HG03460 (cell line): ENCODE results near the gene ILF3.
"Not testable (repeated sequence)": the region's sequence is repeated elsewhere in the genome, so short reads cannot be mapped to it uniquely, and the experiment has no call there.

Source experiments
- ATAC-seq: cut with Tn5 transposase; IDR thresholded peaks from one replicate; pipeline ENCODE4 v1.9.1; 2021; ENCODE audit not compliant: unreplicated experiment

ILF3 gene

GRCh38 chr19:10642473-10643171, 11.5 kb upstream of the ILF3 start:
- ATAC-seq: no peak

- ATAC-seq: no peak
Observed at GRCh38 chr19:10643172-10643967, 10.8 kb upstream of the ILF3 start.

- ATAC-seq: no peak
Observed at GRCh38 chr19:10643968-10644259, 10.2 kb upstream of the ILF3 start.

- no peak for ATAC-seq
Observed at GRCh38 chr19:10644260-10645007, 9.7 kb upstream of the ILF3 start.

GRCh38 chr19:10646456-10647159, 7.5 kb upstream of the ILF3 start:
- no peak for ATAC-seq

GRCh38 chr19:10648360-10648759, 5.8 kb upstream of the ILF3 start:
- ATAC-seq: no peak

GRCh38 chr19:10651851-10652250, 2.3 kb upstream of the ILF3 start:
- ATAC-seq: no peak

GRCh38 chr19:10653482-10653731, 739 bp upstream of the ILF3 start:
- ATAC-seq: no peak

- no peak for ATAC-seq
Observed at GRCh38 chr19:10654610-10655456, 687 bp downstream of the ILF3 start.

- no peak for ATAC-seq
Observed at GRCh38 chr19:10655457-10656312, 1.5 kb downstream of the ILF3 start.

GRCh38 chr19:10660346-10660745, 6.2 kb downstream of the ILF3 start:
- ATAC-seq: no peak

- no peak for ATAC-seq
Observed at GRCh38 chr19:10661946-10662345, 7.8 kb downstream of the ILF3 start.

GRCh38 chr19:10662384-10663251, 8.5 kb downstream of the ILF3 start:
- ATAC-seq: no peak

GRCh38 chr19:10663252-10663563, 9.1 kb downstream of the ILF3 start:
- not testable (repeated sequence) for ATAC-seq

GRCh38 chr19:10667867-10668266, 13.7 kb downstream of the ILF3 start:
- no peak for ATAC-seq

GRCh38 chr19:10669246-10669645, 15.1 kb downstream of the ILF3 start:
- no peak for ATAC-seq

GRCh38 chr19:10670182-10670581, 16.0 kb downstream of the ILF3 start:
- no peak for ATAC-seq

GRCh38 chr19:10670876-10671804, 17.0 kb downstream of the ILF3 start:
- ATAC-seq: no peak
